H9 (cell line): ENCODE data around the gene ARHGDIB. TPM values are rescaled to one million over a fixed set of nuclear protein-coding genes. Genes with fewer than 3 reads are reported as not detected.

Experiments used
- DNase-seq: peaks from one replicate; pipeline ENCODE4 v3.0.0-alpha.2; 2017
- H2AFZ ChIP-seq: one replicate; pipeline ENCODE4 v1.6.1; 2013; ENCODE audit warnings: mild to moderate bottlenecking, low read length, control low read depth, moderate library complexity
- H2AK5ac ChIP-seq: 2 replicates; pipeline ENCODE4 v1.6.1; 2013; ENCODE audit warnings: low read length, control low read depth, mixed read lengths; ENCODE audit not compliant: insufficient read length
- H2BK120ac ChIP-seq: one replicate; pipeline ENCODE4 v1.6.1; 2013; ENCODE audit warnings: low read depth, mild to moderate bottlenecking, low read length, control low read depth, inconsistent platforms; ENCODE audit not compliant: poor library complexity, severe bottlenecking
- H2BK12ac ChIP-seq: 2 replicates; pipeline ENCODE4 v1.6.1; 2013; ENCODE audit warnings: low read length, control low read depth, mixed read lengths, low read depth; ENCODE audit not compliant: insufficient read length
- H2BK15ac ChIP-seq: 2 replicates; pipeline ENCODE4 v1.6.1; 2013; ENCODE audit warnings: low read depth, low read length, control low read depth
- H2BK20ac ChIP-seq: one replicate; pipeline ENCODE4 v1.6.1; 2013; ENCODE audit warnings: low read depth, mild to moderate bottlenecking, low read length, control low read depth, inconsistent platforms; ENCODE audit not compliant: poor library complexity, severe bottlenecking
- H2BK5ac ChIP-seq: 2 replicates; pipeline ENCODE4 v1.6.1; 2013; ENCODE audit warnings: low read length, control low read depth, mixed read lengths; ENCODE audit not compliant: insufficient read length
- H3K14ac ChIP-seq: 2 replicates; pipeline ENCODE4 v1.6.1; 2013; ENCODE audit warnings: low read length, control low read depth; ENCODE audit not compliant: insufficient read depth
- H3K18ac ChIP-seq: 2 replicates; pipeline ENCODE4 v1.6.1; 2013; ENCODE audit warnings: low read depth, mild to moderate bottlenecking, mixed read lengths, low read length, control low read depth; ENCODE audit not compliant: insufficient read length
- H3K23ac ChIP-seq: 2 replicates; pipeline ENCODE4 v1.6.1; 2013; ENCODE audit warnings: low read length, control low read depth, mixed read lengths, low read depth; ENCODE audit not compliant: insufficient read length
- H3K23me2 ChIP-seq: 2 replicates; pipeline ENCODE4 v1.6.1; 2013; ENCODE audit warnings: low read depth, mild to moderate bottlenecking, mixed read lengths, low read length, control low read depth; ENCODE audit not compliant: insufficient read length, poor library complexity, severe bottlenecking
- H3K27ac ChIP-seq: 2 replicates; pipeline ENCODE4 v1.5.1; 2013; ENCODE audit warnings: low read length, control low read depth, mixed read lengths, low read depth; ENCODE audit not compliant: insufficient read length
- H3K27me3 ChIP-seq: 2 replicates; pipeline ENCODE4 v1.6.1; 2013; ENCODE audit warnings: low read length, control low read depth, inconsistent platforms; ENCODE audit not compliant: insufficient read depth
- H3K4ac ChIP-seq: 2 replicates; pipeline ENCODE4 v1.6.1; 2013; ENCODE audit warnings: low read depth, mild to moderate bottlenecking, control low read depth, inconsistent platforms, low read length, moderate library complexity
- H3K4me1 ChIP-seq: 2 replicates; pipeline ENCODE4 v1.6.1; 2013; ENCODE audit warnings: low read length, control low read depth, inconsistent platforms; ENCODE audit not compliant: insufficient read depth
- H3K4me2 ChIP-seq: 2 replicates; pipeline ENCODE4 v1.6.1; 2013; ENCODE audit warnings: low read length, control low read depth, mixed read lengths; ENCODE audit not compliant: insufficient read length, insufficient read depth
- H3K56ac ChIP-seq: 2 replicates; pipeline ENCODE4 v1.6.1; 2013; ENCODE audit warnings: low read depth, mild to moderate bottlenecking, mixed read lengths, low read length, control low read depth; ENCODE audit not compliant: insufficient read length
- H3K79me1 ChIP-seq: 2 replicates; pipeline ENCODE4 v1.6.1; 2013; ENCODE audit warnings: low read depth, mild to moderate bottlenecking, moderate library complexity, low read length, control low read depth, inconsistent platforms; ENCODE audit not compliant: insufficient read depth, poor library complexity, severe bottlenecking
- H3K79me2 ChIP-seq: 2 replicates; pipeline ENCODE4 v1.6.1; 2013; ENCODE audit warnings: low read length, control low read depth, inconsistent platforms; ENCODE audit not compliant: insufficient read depth
- H3K9ac ChIP-seq: 2 replicates; pipeline ENCODE4 v1.6.1; 2013; ENCODE audit warnings: low read length, control low read depth, mixed read lengths; ENCODE audit not compliant: insufficient read length; ENCODE audit errors: extremely low read depth
- H3K9me3 ChIP-seq: one replicate; pipeline ENCODE4 v1.6.1; 2013; ENCODE audit warnings: low read depth, low read length, inconsistent platforms; ENCODE audit not compliant: control insufficient read depth
- H3T11ph ChIP-seq: one replicate; pipeline ENCODE4 v1.6.1; 2013; ENCODE audit warnings: mild to moderate bottlenecking, low read length, control low read depth, inconsistent platforms
- H4K20me1 ChIP-seq: one replicate; pipeline ENCODE4 v1.6.1; 2013; ENCODE audit not compliant: control insufficient read depth, insufficient read length, insufficient read depth
- H4K5ac ChIP-seq: 2 replicates; pipeline ENCODE4 v1.6.1; 2013; ENCODE audit warnings: low read depth, mild to moderate bottlenecking, mixed read lengths, low read length, control low read depth; ENCODE audit not compliant: insufficient read length
- H4K8ac ChIP-seq: replicated peaks from 2 replicates; pipeline ENCODE4 v1.6.1; 2013; ENCODE audit warnings: low read length, control low read depth, mixed read lengths, low read depth; ENCODE audit not compliant: insufficient read length
- H4K91ac ChIP-seq: 2 replicates; pipeline ENCODE4 v1.6.1; 2013; ENCODE audit warnings: low read depth, mild to moderate bottlenecking, moderate library complexity, mixed read lengths, low read length, control low read depth; ENCODE audit not compliant: insufficient read length
- H3K27ac Mint-ChIP-seq, 3 experiments: 2 replicates in 2 of 3; 3 replicates in 1 of 3; pipeline ENCODE4 v1.8.0; 2020 to 2021; ENCODE audit warnings: mixed read lengths in 3 of 3, mild to moderate bottlenecking in 1 of 3, moderate library complexity in 1 of 3
- H3K27me3 Mint-ChIP-seq: 2 replicates; pipeline ENCODE4 v1.8.0; 2021; ENCODE audit warnings: low read depth, mild to moderate bottlenecking, moderate library complexity, mixed read lengths
- H3K36me3 Mint-ChIP-seq, 3 experiments: 2 replicates in 2 of 3; 3 replicates in 1 of 3; pipeline ENCODE4 v1.8.0; 2020 to 2021; ENCODE audit warnings: low read depth in 3 of 3, mixed read lengths in 3 of 3; ENCODE audit not compliant: insufficient read depth in 1 of 3
- H3K4me1 Mint-ChIP-seq, 2 experiments: 2 replicates each; pipeline ENCODE4 v1.8.0; 2020; ENCODE audit warnings: mixed read lengths in 2 of 2
- H3K4me3 Mint-ChIP-seq, 2 experiments: 2 replicates in 1 of 2; 3 replicates in 1 of 2; pipeline ENCODE4 v1.8.0; 2020 to 2021; ENCODE audit warnings: mild to moderate bottlenecking in 2 of 2, mixed read lengths in 2 of 2, moderate library complexity in 1 of 2
- H3K9me3 Mint-ChIP-seq, 2 experiments: 2 replicates in 1 of 2; 3 replicates in 1 of 2; pipeline ENCODE4 v1.8.0; 2020; ENCODE audit warnings: mild to moderate bottlenecking in 2 of 2, mixed read lengths in 2 of 2, moderate library complexity in 1 of 2
- CTCF ChIP-seq: fragments of 200-600 bp; sonication (generic); conservative IDR thresholded peaks from 3 replicates; pipeline ENCODE4 v1.8.0; 2021; ENCODE audit warnings: antibody characterized with exemption, mild to moderate bottlenecking
- WGBS: extraction: QIAGEN DNeasy Blood & Tissue Kit; methylation state at CpG from one replicate; pipeline ENCODE4 v1.1.7; 2013; ENCODE audit warnings: missing lambda C conversion rate, low lambda C conversion rate, mixed read lengths; ENCODE audit not compliant: insufficient read length; ENCODE audit errors: extremely low coverage; 5-methylcytosine and 5-hydroxymethylcytosine counted together
- total RNA-seq: library from RNA; stranded (reverse); gene quantifications from 2 replicates; pipeline ENCODE4 v1.2.1, GENCODE V29; 2021

ARHGDIB gene
- total RNA-seq, 1 experiment from 2014 or later, result 0.44 TPM

GRCh38 chr12:14975457-14975856 is 14.1 kb upstream of the ARHGDIB start:
- TF ChIP-seq CTCF, result no peak
- Histone ChIP-seq H3K9me3 (no peaks in the 10 kb centered on the region), H4K91ac (no peak overlapping the region), H3K79me1 (no peaks in the 10 kb centered on the region), H3T11ph (no peak overlapping the region), H3K56ac (no peak overlapping the region), H3K4ac (no peak overlapping the region), H3K23ac (no peak overlapping the region), H2BK15ac (no peak overlapping the region), H4K5ac (no peak overlapping the region), H3K27me3 (no peaks in the 10 kb centered on the region), H2BK12ac (no peak overlapping the region), H2BK20ac (no peak overlapping the region), H3K9ac (no peak overlapping the region), H3K4me2 (no peak overlapping the region), H4K8ac (no peak overlapping the region), H3K27ac (no peak overlapping the region), H3K79me2 (no peaks in the 10 kb centered on the region), H4K20me1 (no peaks in the 10 kb centered on the region), H3K18ac (no peak overlapping the region), H3K23me2 (no peaks in the 10 kb centered on the region), H2BK120ac (no peak overlapping the region), H2AK5ac (no peak overlapping the region), H3K4me1 (no peaks in the 10 kb centered on the region), H2BK5ac (no peak overlapping the region), H3K14ac (no peak overlapping the region), H2AFZ (no peak overlapping the region)
- no peaks in the 10 kb centered on the region for H3K9me3 Mint-ChIP-seq
- no peaks in the 10 kb centered on the region; a peak in 1 of 4 replicates for H3K4me1 Mint-ChIP-seq
- no peak overlapping the region for H3K4me3 Mint-ChIP-seq
- H3K27me3 Mint-ChIP-seq, result no peaks in the 10 kb centered on the region
- H3K27ac Mint-ChIP-seq, result no peak overlapping the region
- WGBS, result no CpG with 5 or more reads among the region's 4 CpGs
- H3K36me3 Mint-ChIP-seq, result no peaks in the 10 kb centered on the region
- DNase-seq, result no peak
